BE2C (cell line): Measurements from ENCODE around the gene MTHFD2.

ENCODE experiments used
- DNase-seq: peaks from one replicate; pipeline ENCODE4 v3.0.0-alpha.2; 2020
- H3K27me3 ChIP-seq: fragments of 250-450 bp; sonication (Bioruptor Pico); 2 replicates; pipeline ENCODE4 v1.5.1; 2020; ENCODE audit warnings: mild to moderate bottlenecking
- H3K36me3 ChIP-seq: fragments of 250-450 bp; sonication (Bioruptor Pico); 2 replicates; pipeline ENCODE4 v1.5.1; 2020; ENCODE audit warnings: mild to moderate bottlenecking
- H3K4me1 ChIP-seq: fragments of 250-450 bp; sonication (Bioruptor Pico); 2 replicates; pipeline ENCODE4 v1.5.1; 2020
- H3K4me3 ChIP-seq: 2 replicates; pipeline ENCODE4 v1.5.1; 2011; ENCODE audit warnings: low read depth, low read length
- H3K9me3 ChIP-seq: fragments of 250-450 bp; sonication (Bioruptor Pico); 2 replicates; pipeline ENCODE4 v1.5.1; 2020
- CTCF ChIP-seq: IDR thresholded peaks from 2 replicates; pipeline ENCODE4 v1.5.1; 2012; ENCODE audit warnings: mild to moderate bottlenecking, low read depth, low read length

MTHFD2 gene

GRCh38 chr2:74267068-74267467, 68.7 kb downstream of the MTHFD2 start:
- no peaks in the 10 kb centered on the region for H3K27me3 ChIP-seq
- H3K4me3 ChIP-seq, result no peak overlapping the region
- H3K9me3 ChIP-seq, result no peaks in the 10 kb centered on the region
- peak; percentile 14 for DNase-seq
- H3K4me1 ChIP-seq, result no peaks in the 10 kb centered on the region
- H3K36me3 ChIP-seq, result no peaks in the 10 kb centered on the region
- peak; percentile 43 for TF ChIP-seq CTCF
